GM19351 (cell line): ENCODE results near the gene ZMYM4.
"Not testable (repeated sequence)": the region's sequence is repeated elsewhere in the genome, so short reads cannot be mapped to it uniquely, and the experiment has no call there.

Source experiments
- ATAC-seq: cut with Tn5 transposase; IDR thresholded peaks from one replicate; pipeline ENCODE4 v1.9.1; 2021; ENCODE audit warnings: mild to moderate bottlenecking, moderate library complexity; ENCODE audit not compliant: unreplicated experiment

The ZMYM4 gene

GRCh38 chr1:35320937-35321336 lies 52.4 kb downstream of the ZMYM4 start:
- ATAC-seq: no peak

GRCh38 chr1:35324486-35324885 lies 56.0 kb downstream of the ZMYM4 start:
- no peak for ATAC-seq

GRCh38 chr1:35326246-35326866 lies 57.8 kb downstream of the ZMYM4 start:
- no peak for ATAC-seq

GRCh38 chr1:35331618-35332017 lies 63.1 kb downstream of the ZMYM4 start:
- not testable (repeated sequence) for ATAC-seq

GRCh38 chr1:35334485-35334884 lies 66.0 kb downstream of the ZMYM4 start:
- no peak for ATAC-seq

GRCh38 chr1:35340519-35340918 lies 72.0 kb downstream of the ZMYM4 start:
- ATAC-seq: no peak

- ATAC-seq: no peak
These were observed 77.0 kb downstream of the ZMYM4 start for GRCh38 chr1:35345439-35345981.

- no peak for ATAC-seq
These were observed 82.4 kb downstream of the ZMYM4 start for GRCh38 chr1:35350872-35351271.

GRCh38 chr1:35359995-35360394 lies 91.5 kb downstream of the ZMYM4 start:
- ATAC-seq: no peak

- ATAC-seq: no peak
These were observed 93.1 kb downstream of the ZMYM4 start for GRCh38 chr1:35361638-35362037.

- ATAC-seq: no peak
These were observed 96.2 kb downstream of the ZMYM4 start for GRCh38 chr1:35364741-35365140.

GRCh38 chr1:35367914-35368313 lies 99.4 kb downstream of the ZMYM4 start:
- no peak for ATAC-seq

- ATAC-seq: no peak
These were observed 101.6 kb downstream of the ZMYM4 start for GRCh38 chr1:35369922-35370671.

- ATAC-seq: no peak
These were observed 103.0 kb downstream of the ZMYM4 start for GRCh38 chr1:35371506-35371905.

GRCh38 chr1:35377555-35377954 lies 109.0 kb downstream of the ZMYM4 start:
- ATAC-seq: no peak

- no peak for ATAC-seq
These were observed 111.0 kb downstream of the ZMYM4 start for GRCh38 chr1:35379317-35380000.

GRCh38 chr1:35380111-35380510 lies 111.6 kb downstream of the ZMYM4 start:
- not testable (repeated sequence) for ATAC-seq

- no peak for ATAC-seq
These were observed 113.6 kb downstream of the ZMYM4 start for GRCh38 chr1:35382107-35382506.

- no peak for ATAC-seq
These were observed 117.8 kb downstream of the ZMYM4 start for GRCh38 chr1:35386290-35386689.

GRCh38 chr1:35386959-35387358 lies 118.5 kb downstream of the ZMYM4 start:
- ATAC-seq: no peak

GRCh38 chr1:35390600-35391494 lies 122.3 kb downstream of the ZMYM4 start:
- ATAC-seq: no peak
